ENCODE results near the gene IRX2. TPM values are rescaled to one million over a fixed set of nuclear protein-coding genes. Genes with fewer than 3 reads are reported as not detected.

The IRX2 gene
- total and polyA plus RNA-seq, 2 of the 4 experiments (the other 2 are of a cell fraction), result 0.36 to 0.97 TPM

DNA sequence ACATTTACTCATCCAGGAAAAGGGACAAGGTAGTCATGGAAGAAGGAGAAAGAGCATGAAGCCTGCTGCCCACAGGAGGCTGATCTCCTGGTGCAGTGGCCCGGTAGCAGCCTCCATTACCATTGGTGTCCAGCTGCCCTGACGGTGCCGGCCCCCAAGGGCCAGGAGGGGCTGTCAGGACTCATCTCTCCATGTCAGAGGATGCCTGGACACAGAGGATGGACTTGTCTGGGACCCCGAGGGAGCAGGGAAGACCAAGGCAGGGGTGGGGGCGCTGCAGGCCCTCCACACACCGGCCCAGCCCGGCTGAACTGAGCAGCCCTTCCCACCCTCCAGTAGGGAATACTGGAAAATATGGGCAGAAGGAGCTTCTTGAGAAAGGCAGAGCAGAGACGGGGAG, 52.2 kb downstream of the IRX2 start:
- Histone ChIP-seq H2AK9ac (replicated peaks; ENCODE audit: low read depth, low read length, poor library complexity) (no peak overlapping the region), H2BK120ac (ENCODE audit: low read depth, low read length) (no peak overlapping the region), H3K14ac (replicated peaks; ENCODE audit: low read depth, low read length) (no peak overlapping the region), H4K5ac (ENCODE audit: low read depth, low read length) (no peak overlapping the region), H2BK15ac (ENCODE audit: low read depth, low read length) (no peak overlapping the region), H3K9ac (ENCODE audit: low read depth, low read length) (no peak overlapping the region), H3K4me2 (ENCODE audit: low read depth, low read length) (no peak overlapping the region), H3K4me3 (ENCODE audit: insufficient read depth, low read depth, low read length) (no peak overlapping the region), H4K20me1 (ENCODE audit: insufficient read depth, low read length) (no peaks in the 10 kb centered on the region), H4K8ac (ENCODE audit: low read depth in 2 of 2, low read length in 2 of 2) (no peak overlapping the region), H3K4me1 (ENCODE audit: control insufficient read depth, insufficient read depth, low read length) (no peaks in the 10 kb centered on the region), H3K27me3 (ENCODE audit: control insufficient read depth, insufficient read depth, low read length) (no peaks in the 10 kb centered on the region), H2AK5ac (ENCODE audit: low read depth, low read length) (no peak overlapping the region), H3K79me1 (ENCODE audit: low read depth in 1 of 2, low read length in 2 of 2) (no peaks in the 10 kb centered on the region), H2BK5ac (ENCODE audit: low read depth, low read length, poor library complexity, severe bottlenecking) (no peak overlapping the region), H3K23ac (ENCODE audit: low read depth, low read length) (no peak overlapping the region), H3K9me3 (ENCODE audit: control insufficient read depth, insufficient read depth, low read length) (peaks cover 36% of the 10 kb centered on the region), H3K36me3 (ENCODE audit: control insufficient read depth, insufficient read depth, low read length) (no peaks in the 10 kb centered on the region), H4K91ac (ENCODE audit: insufficient read depth, low read depth, low read length) (no peak overlapping the region), H3K18ac (ENCODE audit: low read depth, low read length) (no peak overlapping the region), H3K56ac (ENCODE audit: extremely low read depth, insufficient read depth, low read length) (no peak overlapping the region), H3K9me1 (ENCODE audit: insufficient read depth, low read length) (no peaks in the 10 kb centered on the region), H3K4ac (ENCODE audit: low read depth, low read length) (no peak overlapping the region), H2BK20ac (ENCODE audit: low read depth, low read length) (no peak overlapping the region), H2AFZ (replicated peaks; ENCODE audit: low read length, poor library complexity) (no peak overlapping the region), H3K27ac (ENCODE audit: insufficient read depth, low read length) (no peak overlapping the region)
- WGBS, 2 experiments (ENCODE audit: extremely low coverage in 2 of 2, insufficient read length in 1 of 2), result 90% methylated on average over 2 of the region's 8 CpGs; no CpG with 5 or more reads in 1 of the 2 experiments
- no peak for DNase-seq
- BruUV-seq (replicated peaks), result no TSS peak
- ChIA-PET CTCF (no interaction called here), POLR2A (ENCODE audit: unreplicated experiment) (no interaction called here)
- TF ChIP-seq FOS (IDR thresholded peaks at IDR 0.05; ENCODE audit: low read depth, low read length) (no peak), SMC3 (IDR thresholded peaks at IDR 0.05; ENCODE audit: low read depth, low read length) (no peak), CHD1 (IDR thresholded peaks at IDR 0.05; ENCODE audit: low read depth, low read length) (no peak)
- ATAC-seq (ENCODE audit: low read depth), result no peak
- intact Hi-C loops (cut with micrococcal nuclease) (no loop called here), dilution Hi-C loops (cut with HindIII; ENCODE audit: low sequenced_read_pairs, unreplicated experiment) (no loop called here), in situ Hi-C loops (cut with MboI; ENCODE audit: low sequenced_read_pairs) (no loop called here)
